ENCODE results near the gene CEP131.

The CEP131 gene

DNA sequence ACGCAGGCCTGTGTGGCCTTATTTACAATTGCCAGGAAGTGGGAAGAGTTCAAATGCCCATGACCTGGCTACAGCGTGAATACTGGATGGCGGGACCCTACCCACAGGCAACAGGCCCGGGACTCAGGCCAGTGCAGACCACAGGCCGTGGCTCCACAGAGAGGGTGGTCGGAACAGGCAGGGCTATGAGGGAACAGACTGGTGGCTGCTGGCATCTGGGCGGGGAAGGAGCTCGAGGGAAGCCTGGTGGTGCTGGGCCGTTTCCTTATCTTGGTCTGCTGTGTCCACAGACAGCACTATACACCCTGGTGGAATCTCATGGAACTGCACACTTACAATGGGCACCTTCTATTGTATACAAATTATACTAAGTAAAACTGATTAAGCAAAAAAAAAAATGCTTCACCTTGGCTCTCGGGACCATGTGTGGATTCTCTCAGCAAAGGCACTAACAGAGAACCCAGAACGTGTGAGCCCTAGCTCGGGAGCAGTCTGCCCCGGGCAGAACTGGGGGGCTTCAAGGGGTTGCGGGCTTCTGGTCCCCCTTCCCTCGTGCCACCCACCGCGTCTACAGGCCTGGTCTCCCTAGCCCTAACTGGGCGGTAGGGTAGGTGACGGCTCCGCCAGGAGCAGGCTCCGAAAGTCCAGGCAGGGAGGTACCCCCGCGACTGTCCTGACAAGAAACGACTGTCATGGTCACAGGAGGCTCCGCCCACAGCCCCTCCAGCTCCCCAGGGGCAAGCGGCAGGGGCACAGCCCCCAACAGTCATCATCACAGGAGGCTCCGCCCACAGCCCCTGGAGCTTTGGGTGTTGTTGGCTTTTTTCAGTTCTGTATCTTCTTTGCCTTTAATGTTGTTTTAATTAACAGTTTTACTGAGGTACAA is 21.8 kb downstream of the CEP131 start:
- H3K36me3 ChIP-seq (ENCODE audit: insufficient read depth, low read length), result peaks cover 5% of the 10 kb centered on the region
- H3K9me3 ChIP-seq (replicated peaks; ENCODE audit: low read length), result no peaks in the 10 kb centered on the region
- H3K4me1 ChIP-seq (ENCODE audit: control insufficient read depth, insufficient read depth, low read length), result no peaks in the 10 kb centered on the region
- no peak overlapping the region for H3K4me2 ChIP-seq (ENCODE audit: low read length)
- no peak overlapping the region for H3K4me3 ChIP-seq (ENCODE audit: low read length)
- H3K27me3 ChIP-seq (ENCODE audit: control insufficient read depth, insufficient read depth, low read length), result no peaks in the 10 kb centered on the region
- H3K9ac ChIP-seq (ENCODE audit: low read depth, low read length), result no peak overlapping the region

DNA sequence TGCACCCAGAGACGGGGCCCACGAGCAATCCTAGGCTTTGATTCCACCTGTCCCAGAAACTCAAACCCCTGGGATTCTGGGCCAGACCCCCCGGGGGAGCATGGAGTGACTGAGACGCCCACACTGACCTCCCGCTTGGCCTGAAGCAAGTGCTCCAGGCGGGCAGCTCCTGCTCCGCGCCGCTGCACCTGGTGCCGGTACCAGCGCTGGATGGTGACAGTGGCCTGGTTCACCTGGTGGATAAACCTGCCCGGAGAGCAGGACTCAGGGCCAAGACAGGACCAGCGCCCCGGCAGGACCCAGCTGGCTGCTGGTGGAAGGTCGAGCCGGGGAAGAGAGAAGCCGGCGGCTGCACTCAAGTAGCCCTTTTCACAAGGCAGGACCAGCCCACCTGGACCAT is 22.6 kb downstream of the CEP131 start:
- Histone ChIP-seq H3K9ac (ENCODE audit: low read depth, low read length) (no peak overlapping the region), H3K4me1 (ENCODE audit: control insufficient read depth, insufficient read depth, low read length) (no peaks in the 10 kb centered on the region), H3K36me3 (ENCODE audit: insufficient read depth, low read length) (peaks cover 5% of the 10 kb centered on the region), H3K4me2 (ENCODE audit: low read length) (no peak overlapping the region), H3K27me3 (ENCODE audit: control insufficient read depth, insufficient read depth, low read length) (no peaks in the 10 kb centered on the region), H3K4me3 (ENCODE audit: low read length) (no peak overlapping the region), H3K9me3 (replicated peaks; ENCODE audit: low read length) (no peaks in the 10 kb centered on the region)

GRCh38 chr17:81199482-81199830 is 23.3 kb downstream of the CEP131 start:
- Histone ChIP-seq H3K9ac (ENCODE audit: low read depth, low read length) (no peak overlapping the region), H3K4me2 (ENCODE audit: low read length) (no peak overlapping the region), H3K4me3 (ENCODE audit: low read length) (no peak overlapping the region), H3K4me1 (ENCODE audit: control insufficient read depth, insufficient read depth, low read length) (no peaks in the 10 kb centered on the region), H3K36me3 (ENCODE audit: insufficient read depth, low read length) (peaks cover 5% of the 10 kb centered on the region), H3K27me3 (ENCODE audit: control insufficient read depth, insufficient read depth, low read length) (no peaks in the 10 kb centered on the region), H3K9me3 (replicated peaks; ENCODE audit: low read length) (no peaks in the 10 kb centered on the region)

- Histone ChIP-seq H3K27me3 (ENCODE audit: control insufficient read depth, insufficient read depth, low read length) (no peaks in the 10 kb centered on the region), H3K9me3 (replicated peaks; ENCODE audit: low read length) (no peaks in the 10 kb centered on the region), H3K4me2 (ENCODE audit: low read length) (no peak overlapping the region), H3K4me3 (ENCODE audit: low read length) (no peak overlapping the region), H3K36me3 (ENCODE audit: insufficient read depth, low read length) (peaks cover 5% of the 10 kb centered on the region), H3K9ac (ENCODE audit: low read depth, low read length) (no peak overlapping the region), H3K4me1 (ENCODE audit: control insufficient read depth, insufficient read depth, low read length) (no peaks in the 10 kb centered on the region)
Observed at GRCh38 chr17:81198826-81199481, 23.8 kb downstream of the CEP131 start.

DNA sequence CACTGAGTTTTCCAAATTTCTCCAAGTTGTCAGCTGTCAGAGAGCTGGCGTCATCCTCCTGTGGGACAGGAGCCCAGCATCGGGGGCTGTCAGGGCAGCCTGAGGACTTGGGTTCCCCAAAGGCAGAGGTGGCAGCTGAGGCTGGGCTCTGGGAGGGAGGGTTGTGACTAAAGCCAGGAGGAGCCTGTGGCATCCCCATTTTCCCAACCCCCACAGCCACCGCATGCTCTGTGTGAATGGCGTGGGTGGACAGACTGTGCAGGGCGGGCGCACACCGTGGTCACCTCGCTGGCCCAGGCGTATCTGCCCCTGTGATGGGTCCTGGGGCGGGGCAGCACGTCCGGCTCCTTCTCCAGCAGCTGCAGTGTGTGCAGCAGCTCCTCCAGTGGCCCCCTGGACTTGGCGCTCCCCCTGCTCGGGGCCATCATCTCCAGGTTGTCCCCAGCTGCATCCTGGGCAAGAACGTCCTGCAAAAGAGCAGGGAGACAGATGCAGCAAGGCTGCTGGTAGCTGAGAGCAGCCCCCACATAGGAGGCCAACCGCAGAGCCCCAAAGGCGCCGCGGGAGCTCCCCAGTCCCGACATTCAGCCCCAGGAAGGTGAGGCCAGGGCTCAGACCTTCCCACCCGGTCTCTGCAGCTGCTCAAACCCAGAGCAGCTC is 24.8 kb downstream of the CEP131 start:
- Histone ChIP-seq H3K4me2 (ENCODE audit: low read length) (no peak overlapping the region), H3K9ac (ENCODE audit: low read depth, low read length) (no peak overlapping the region), H3K36me3 (ENCODE audit: insufficient read depth, low read length) (peaks cover 5% of the 10 kb centered on the region)

GRCh38 chr17:81197409-81197795 is 25.4 kb downstream of the CEP131 start:
- Histone ChIP-seq H3K4me1 (ENCODE audit: control insufficient read depth, insufficient read depth, low read length) (no peaks in the 10 kb centered on the region), H3K9ac (ENCODE audit: low read depth, low read length) (no peak overlapping the region)

More for the DNA sequence above, 24.8 kb downstream of the CEP131 start:
- Histone ChIP-seq H3K27me3 (ENCODE audit: control insufficient read depth, insufficient read depth, low read length) (no peaks in the 10 kb centered on the region), H3K4me1 (ENCODE audit: control insufficient read depth, insufficient read depth, low read length) (no peaks in the 10 kb centered on the region), H3K4me3 (ENCODE audit: low read length) (no peak overlapping the region), H3K9me3 (replicated peaks; ENCODE audit: low read length) (no peaks in the 10 kb centered on the region)

DNA sequence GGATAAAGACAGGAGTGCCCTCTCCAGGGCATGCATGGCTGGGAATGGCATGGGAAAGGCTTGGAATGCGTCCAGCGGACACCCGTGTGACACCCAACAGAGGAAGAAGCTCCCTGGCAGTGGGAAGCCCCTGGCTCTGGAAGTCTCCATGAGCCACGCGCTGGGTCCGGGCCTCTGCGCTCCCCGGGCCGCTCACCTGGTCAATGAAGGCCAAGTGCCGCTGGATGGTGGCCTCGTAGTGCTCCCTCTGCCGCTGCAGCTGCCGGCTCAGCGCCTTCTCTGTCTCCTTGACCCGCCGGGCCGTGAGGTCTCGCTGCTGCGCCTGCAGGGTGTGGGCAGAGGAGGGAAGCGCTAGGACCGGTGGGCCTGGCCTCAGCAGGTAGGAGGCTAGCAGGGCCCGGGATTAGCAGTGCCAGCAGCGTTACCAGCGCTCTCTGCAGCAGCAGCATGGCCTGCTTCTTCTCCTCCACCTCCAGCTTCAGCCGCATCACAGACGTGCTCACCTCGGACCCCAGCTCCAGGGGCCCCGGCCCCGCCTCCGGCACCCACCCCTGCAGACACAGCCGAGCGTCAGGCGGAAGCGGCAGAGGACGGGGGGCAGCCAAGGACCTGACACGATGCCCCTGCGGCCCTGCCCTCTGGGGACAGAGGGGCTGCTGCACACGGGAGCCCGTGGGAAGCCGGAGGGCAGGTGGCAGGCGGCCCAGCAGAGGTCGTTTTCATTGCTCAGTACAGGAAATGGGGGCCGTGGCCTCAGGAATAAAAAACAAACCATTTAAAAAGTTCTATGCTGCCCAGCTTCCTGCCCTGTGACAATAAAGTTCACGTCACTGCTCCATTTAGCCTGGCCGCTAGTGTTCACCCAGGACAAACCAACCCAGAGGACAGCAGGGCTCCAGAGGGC is 26.0 kb downstream of the CEP131 start:
- H3K9ac ChIP-seq (ENCODE audit: low read depth, low read length), result no peak overlapping the region
- H3K4me1 ChIP-seq (ENCODE audit: control insufficient read depth, insufficient read depth, low read length), result no peaks in the 10 kb centered on the region
- H3K27me3 ChIP-seq (ENCODE audit: control insufficient read depth, insufficient read depth, low read length), result no peaks in the 10 kb centered on the region
- H3K4me3 ChIP-seq (ENCODE audit: low read length), result no peak overlapping the region
- no peaks in the 10 kb centered on the region for H3K9me3 ChIP-seq (replicated peaks; ENCODE audit: low read length)
- H3K36me3 ChIP-seq (ENCODE audit: insufficient read depth, low read length), result peaks cover 5% of the 10 kb centered on the region
- H3K4me2 ChIP-seq (ENCODE audit: low read length), result no peak overlapping the region

More at GRCh38 chr17:81197409-81197795, 25.4 kb downstream of the CEP131 start:
- Histone ChIP-seq H3K4me3 (ENCODE audit: low read length) (no peak overlapping the region), H3K36me3 (ENCODE audit: insufficient read depth, low read length) (peaks cover 5% of the 10 kb centered on the region), H3K9me3 (replicated peaks; ENCODE audit: low read length) (no peaks in the 10 kb centered on the region), H3K27me3 (ENCODE audit: control insufficient read depth, insufficient read depth, low read length) (no peaks in the 10 kb centered on the region), H3K4me2 (ENCODE audit: low read length) (no peak overlapping the region)

DNA sequence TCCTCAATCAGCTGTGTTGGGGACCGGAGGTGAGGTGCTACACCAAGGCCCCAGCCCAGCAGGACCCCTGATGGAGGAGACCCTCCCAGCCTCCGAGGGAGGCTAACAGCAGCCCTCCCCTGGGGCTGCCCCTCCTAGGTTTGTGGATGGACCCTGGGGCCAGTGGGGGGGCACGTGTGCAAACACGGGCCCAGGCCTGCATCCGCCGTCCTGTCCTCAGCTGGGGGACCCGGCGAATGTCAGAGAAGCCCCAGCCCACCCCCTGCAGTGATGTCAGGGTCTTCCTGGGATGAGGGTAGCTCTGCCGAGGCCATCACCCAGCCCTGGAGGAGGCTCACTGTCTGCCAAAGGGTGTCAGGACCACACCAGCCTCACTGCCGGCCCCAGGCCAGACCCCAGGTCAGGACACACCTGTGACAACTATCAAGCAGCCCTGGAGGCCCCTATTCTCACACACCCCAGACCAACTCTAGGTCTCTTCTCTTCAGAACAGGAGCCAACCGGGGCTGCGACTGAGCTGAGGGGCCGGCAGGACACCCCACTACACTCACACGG is 26.7 kb downstream of the CEP131 start:
- no peak overlapping the region for H3K4me3 ChIP-seq (ENCODE audit: low read length)
- peaks cover 5% of the 10 kb centered on the region for H3K36me3 ChIP-seq (ENCODE audit: insufficient read depth, low read length)
- no peak overlapping the region for H3K9ac ChIP-seq (ENCODE audit: low read depth, low read length)
- H3K9me3 ChIP-seq (replicated peaks; ENCODE audit: low read length), result no peaks in the 10 kb centered on the region
- H3K27me3 ChIP-seq (ENCODE audit: control insufficient read depth, insufficient read depth, low read length), result no peaks in the 10 kb centered on the region
- no peaks in the 10 kb centered on the region for H3K4me1 ChIP-seq (ENCODE audit: control insufficient read depth, insufficient read depth, low read length)
- H3K4me2 ChIP-seq (ENCODE audit: low read length), result no peak overlapping the region

DNA sequence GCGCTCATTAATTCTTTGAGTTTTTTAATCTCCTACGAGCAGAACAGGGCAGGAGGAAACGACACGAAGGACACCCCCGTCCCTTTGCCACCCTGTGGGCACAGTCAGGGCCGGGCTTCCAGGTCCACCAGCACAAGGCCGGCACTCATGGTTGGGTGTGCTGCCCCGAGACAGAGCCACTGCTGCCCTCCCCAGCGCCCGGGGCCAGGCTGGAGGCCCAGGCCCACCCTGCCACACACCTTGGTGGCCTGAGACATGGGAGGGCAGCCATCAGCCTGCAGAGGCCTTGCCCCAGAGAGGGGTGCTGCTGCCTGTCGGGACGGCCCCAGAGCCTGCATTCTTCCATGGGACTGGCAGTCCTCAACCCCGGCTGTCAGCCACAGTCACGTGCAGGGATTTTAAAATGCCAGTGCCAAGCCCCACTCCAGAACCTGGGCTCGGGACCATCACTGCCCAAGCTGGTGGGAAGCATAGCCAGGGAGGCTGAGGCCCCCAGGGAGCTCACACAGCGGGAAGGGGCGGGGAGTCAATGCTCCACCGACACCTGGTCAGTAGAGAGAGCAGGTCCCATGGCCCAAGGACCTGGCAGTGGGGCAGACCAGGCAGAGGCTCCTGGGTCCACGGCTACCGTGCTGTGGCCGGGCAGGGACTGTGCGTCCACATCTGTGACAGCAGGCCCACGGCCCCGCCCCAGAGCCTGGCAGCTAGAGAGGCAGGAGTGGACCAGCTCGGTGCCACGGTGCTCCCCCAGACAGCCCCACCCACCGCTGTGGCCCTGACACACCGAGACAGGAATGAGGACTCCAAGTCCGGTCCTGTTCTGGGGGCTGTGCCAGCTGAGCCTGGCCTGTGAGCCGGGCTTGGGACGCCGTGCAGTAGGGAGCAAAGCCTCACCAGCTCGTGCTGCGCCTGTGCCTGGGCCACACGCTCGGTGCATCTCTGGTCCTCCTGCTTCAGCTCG is 27.5 kb downstream of the CEP131 start:
- Histone ChIP-seq H3K9ac (ENCODE audit: low read depth, low read length) (no peak overlapping the region), H3K27me3 (ENCODE audit: control insufficient read depth, insufficient read depth, low read length) (no peaks in the 10 kb centered on the region), H3K4me3 (ENCODE audit: low read length) (no peak overlapping the region), H3K4me2 (ENCODE audit: low read length) (no peak overlapping the region), H3K4me1 (ENCODE audit: control insufficient read depth, insufficient read depth, low read length) (no peaks in the 10 kb centered on the region), H3K36me3 (ENCODE audit: insufficient read depth, low read length) (peaks cover 5% of the 10 kb centered on the region), H3K9me3 (replicated peaks; ENCODE audit: low read length) (no peaks in the 10 kb centered on the region)

- no peaks in the 10 kb centered on the region for H3K9me3 ChIP-seq (replicated peaks; ENCODE audit: low read length)
- peaks cover 8% of the 10 kb centered on the region for H3K36me3 ChIP-seq (ENCODE audit: insufficient read depth, low read length)
- H3K4me2 ChIP-seq (ENCODE audit: low read length), result no peak overlapping the region
- H3K27me3 ChIP-seq (ENCODE audit: control insufficient read depth, insufficient read depth, low read length), result no peaks in the 10 kb centered on the region
- no peak overlapping the region for H3K9ac ChIP-seq (ENCODE audit: low read depth, low read length)
- H3K4me3 ChIP-seq (ENCODE audit: low read length), result no peak overlapping the region
- no peaks in the 10 kb centered on the region for H3K4me1 ChIP-seq (ENCODE audit: control insufficient read depth, insufficient read depth, low read length)
Observed at GRCh38 chr17:81194225-81194760, 28.5 kb downstream of the CEP131 start.
